Hematopoietic multipotent progenitor cell treated with erythropoietin and hydrocortisone succinate and interleukin-3 and kit ligand, for 15 days (in vitro differentiated cells): ENCODE data around the gene NOL4L.

ENCODE experiments used
- DNase-seq: peaks from one replicate; pipeline ENCODE4 v3.0.0-alpha.2; 2015; ENCODE audit warnings: low spot score

The NOL4L gene

GRCh38 chr20:32444474-32445220, 140.5 kb downstream of the NOL4L start:
- no peak for DNase-seq

- no peak for DNase-seq
Measured at GRCh38 chr20:32443386-32443974, 141.7 kb downstream of the NOL4L start.

- DNase-seq: no peak
Measured at GRCh38 chr20:32442630-32443373, 142.3 kb downstream of the NOL4L start.

- no peak for DNase-seq
Measured at GRCh38 chr20:32441638-32442037, 143.5 kb downstream of the NOL4L start.

GRCh38 chr20:32440758-32441078, 144.4 kb downstream of the NOL4L start:
- DNase-seq: no peak

- DNase-seq: no peak
Measured at GRCh38 chr20:32440069-32440757, 144.9 kb downstream of the NOL4L start.

- no peak for DNase-seq
Measured at GRCh38 chr20:32439132-32439829, 145.9 kb downstream of the NOL4L start.

- DNase-seq: no peak
Measured at GRCh38 chr20:32438331-32438858, 146.7 kb downstream of the NOL4L start.

GRCh38 chr20:32437391-32438074, 147.6 kb downstream of the NOL4L start:
- peak; percentile 23 for DNase-seq

- no peak for DNase-seq
Measured at GRCh38 chr20:32436968-32437367, 148.2 kb downstream of the NOL4L start.

GRCh38 chr20:32436142-32436861, 148.8 kb downstream of the NOL4L start:
- DNase-seq: no peak

GRCh38 chr20:32435449-32436107, 149.6 kb downstream of the NOL4L start:
- no peak for DNase-seq

GRCh38 chr20:32434434-32434833, 150.7 kb downstream of the NOL4L start:
- DNase-seq: no peak

GRCh38 chr20:32433311-32434021, 151.7 kb downstream of the NOL4L start:
- no peak for DNase-seq

GRCh38 chr20:32432277-32432676, 152.9 kb downstream of the NOL4L start:
- DNase-seq: no peak

- no peak for DNase-seq
Measured at GRCh38 chr20:32431457-32431856, 153.7 kb downstream of the NOL4L start.

- DNase-seq: no peak
Measured at GRCh38 chr20:32429745-32430360, 155.3 kb downstream of the NOL4L start.

GRCh38 chr20:32429343-32429742, 155.8 kb downstream of the NOL4L start:
- DNase-seq: no peak

GRCh38 chr20:32427996-32428395, 157.1 kb downstream of the NOL4L start:
- DNase-seq: no peak
